ENCODE measurements around the gene WDR87. TPM values are rescaled to one million over a fixed set of nuclear protein-coding genes. Genes with fewer than 3 reads are reported as not detected.
A peak's percentile ranks its signal among the peaks of the same experiment; 100 is the strongest.

WDR87 gene
- total RNA-seq, 1 donor from 2014 or later = not detected

GRCh38 chr19:37930416-37930815, 24.0 kb upstream of the WDR87 start:
- no peak for ATAC-seq
- Histone ChIP-seq H3K9me3 (peaks cover 4% of the 10 kb centered on the region), H3K4me3 (no peak overlapping the region), H3K36me3 (no peaks in the 10 kb centered on the region), H3K27ac (no peak overlapping the region), H3K4me1 (peaks cover 14% of the 10 kb centered on the region), H3K27me3 (ENCODE audit: low read depth) (no peaks in the 10 kb centered on the region)
- intact Hi-C loops (cut with DNase I) = no loop called here
- DNase-seq = peak; percentile 63
- TF ChIP-seq CTCF (IDR thresholded peaks at IDR 0.05) = no peak

GRCh38 chr19:37929355-37929923, 23.0 kb upstream of the WDR87 start:
- H3K9me3 ChIP-seq = no peaks in the 10 kb centered on the region
- no peaks in the 10 kb centered on the region for H3K36me3 ChIP-seq
- intact Hi-C loops (cut with DNase I) = no loop called here
- H3K4me1 ChIP-seq = peaks cover 13% of the 10 kb centered on the region
- no peak overlapping the region for H3K27ac ChIP-seq
- TF ChIP-seq CTCF (IDR thresholded peaks at IDR 0.05) = no peak
- H3K4me3 ChIP-seq = no peak overlapping the region
- H3K27me3 ChIP-seq (ENCODE audit: low read depth) = no peaks in the 10 kb centered on the region
- DNase-seq (no peak), ATAC-seq (no peak)

- peaks cover 5% of the 10 kb centered on the region for H3K4me1 ChIP-seq
- ATAC-seq (no peak), DNase-seq (no peak)
Measured at GRCh38 chr19:37928527-37929286, 22.3 kb upstream of the WDR87 start.

GRCh38 chr19:37926711-37927110, 20.3 kb upstream of the WDR87 start:
- no peaks in the 10 kb centered on the region for H3K36me3 ChIP-seq
- no peaks in the 10 kb centered on the region for H3K9me3 ChIP-seq
- H3K27ac ChIP-seq = no peak overlapping the region
- ATAC-seq (no peak), DNase-seq (no peak)
- no peaks in the 10 kb centered on the region for H3K4me1 ChIP-seq
- intact Hi-C loops (cut with DNase I) = no loop called here
- no peaks in the 10 kb centered on the region for H3K27me3 ChIP-seq (ENCODE audit: low read depth)
- no peak overlapping the region for H3K4me3 ChIP-seq
- no peak for TF ChIP-seq CTCF (IDR thresholded peaks at IDR 0.05)

More at GRCh38 chr19:37928527-37929286, 22.3 kb upstream of the WDR87 start:
- Histone ChIP-seq H3K27ac (no peak overlapping the region), H3K27me3 (ENCODE audit: low read depth) (no peaks in the 10 kb centered on the region), H3K36me3 (no peaks in the 10 kb centered on the region), H3K4me3 (no peak overlapping the region), H3K9me3 (no peaks in the 10 kb centered on the region)
- intact Hi-C loops (cut with DNase I) = no loop called here
- TF ChIP-seq CTCF (IDR thresholded peaks at IDR 0.05) = no peak

GRCh38 chr19:37926255-37926654, 19.9 kb upstream of the WDR87 start:
- Histone ChIP-seq H3K4me3 (no peak overlapping the region), H3K27ac (no peak overlapping the region), H3K4me1 (no peaks in the 10 kb centered on the region), H3K36me3 (no peaks in the 10 kb centered on the region), H3K9me3 (no peaks in the 10 kb centered on the region), H3K27me3 (ENCODE audit: low read depth) (no peaks in the 10 kb centered on the region)
- ATAC-seq = no peak
- DNase-seq = no peak
- TF ChIP-seq CTCF (IDR thresholded peaks at IDR 0.05) = no peak
- intact Hi-C loops (cut with DNase I) = no loop called here

Data from lower lobe of right lung (tissue), 2 donors.